Glutamatergic neuron (in vitro differentiated cells): Measurements from ENCODE around the gene MYO1D. TPM values are rescaled to one million over a fixed set of nuclear protein-coding genes. Genes with fewer than 3 reads are reported as not detected.
"Not testable (repeated sequence)": the region's sequence is repeated elsewhere in the genome, so short reads cannot be mapped to it uniquely, and the experiment has no call there.

Source experiments
- DNase-seq: peaks from one replicate; pipeline ENCODE4 v3.0.0; 2022
- H3K27ac Mint-ChIP-seq: one replicate; pipeline ENCODE4 v1.8.0; 2020; ENCODE audit warnings: mild to moderate bottlenecking, mixed read lengths, inconsistent platforms; ENCODE audit not compliant: unreplicated experiment
- H3K27me3 Mint-ChIP-seq: one replicate; pipeline ENCODE4 v1.8.0; 2020; ENCODE audit warnings: mild to moderate bottlenecking, moderate library complexity, mixed read lengths, inconsistent platforms; ENCODE audit not compliant: unreplicated experiment
- H3K36me3 Mint-ChIP-seq: one replicate; pipeline ENCODE4 v1.8.0; 2020; ENCODE audit warnings: mild to moderate bottlenecking, mixed read lengths, inconsistent platforms; ENCODE audit not compliant: unreplicated experiment
- H3K4me1 Mint-ChIP-seq: one replicate; pipeline ENCODE4 v1.8.0; 2020; ENCODE audit warnings: mild to moderate bottlenecking, low read depth, mixed read lengths, inconsistent platforms; ENCODE audit not compliant: unreplicated experiment
- H3K4me3 Mint-ChIP-seq: one replicate; pipeline ENCODE4 v1.8.0; 2020; ENCODE audit warnings: mild to moderate bottlenecking, mixed read lengths, inconsistent platforms; ENCODE audit not compliant: unreplicated experiment
- H3K9me3 Mint-ChIP-seq: one replicate; pipeline ENCODE4 v1.8.0; 2020; ENCODE audit warnings: mild to moderate bottlenecking, moderate library complexity, mixed read lengths, inconsistent platforms; ENCODE audit not compliant: unreplicated experiment
- CTCF ChIP-seq: fragments of 200-600 bp; sonication (generic); IDR thresholded peaks from one replicate; pipeline ENCODE4 v1.5.0; 2021; ENCODE audit not compliant: partially characterized antibody, unreplicated experiment
- total RNA-seq: library from RNA; stranded (reverse); fragmentation: NEBNext Ultra II Directional; extraction: Animal tissue kit (Norgen Biotek cat#: 25700); gene quantifications from one replicate; pipeline ENCODE4 v1.2.1, GENCODE V29; 2021; ENCODE audit not compliant: unreplicated experiment

The MYO1D gene
- total RNA-seq, 1 donor from 2014 or later, result 5.3 TPM

DNA sequence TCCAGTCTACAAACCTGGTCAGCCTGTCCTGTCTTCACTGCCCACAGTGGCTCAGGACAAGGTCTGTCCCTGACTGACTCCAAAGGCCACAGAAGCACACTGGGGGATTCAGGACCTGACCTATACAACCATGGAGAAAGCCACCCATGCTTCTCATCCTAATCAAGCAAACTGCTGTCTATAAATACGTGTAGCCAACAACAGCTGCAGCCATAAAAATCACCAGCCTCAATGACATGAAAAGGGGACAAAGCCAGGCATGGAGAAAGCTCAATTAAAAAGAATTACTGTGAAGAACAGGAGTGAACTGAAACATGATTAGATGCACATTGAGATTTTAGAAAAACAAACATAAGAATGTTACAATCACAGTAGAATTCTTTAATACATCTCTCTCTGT lies 220.0 kb downstream of the MYO1D start:
- Mint-ChIP-seq H3K27ac (no peak overlapping the region), H3K9me3 (no peaks in the 10 kb centered on the region), H3K4me1 (no peaks in the 10 kb centered on the region), H3K36me3 (no peaks in the 10 kb centered on the region), H3K4me3 (no peak overlapping the region), H3K27me3 (no peaks in the 10 kb centered on the region)
- no peak for TF ChIP-seq CTCF
- no peak for DNase-seq

DNA sequence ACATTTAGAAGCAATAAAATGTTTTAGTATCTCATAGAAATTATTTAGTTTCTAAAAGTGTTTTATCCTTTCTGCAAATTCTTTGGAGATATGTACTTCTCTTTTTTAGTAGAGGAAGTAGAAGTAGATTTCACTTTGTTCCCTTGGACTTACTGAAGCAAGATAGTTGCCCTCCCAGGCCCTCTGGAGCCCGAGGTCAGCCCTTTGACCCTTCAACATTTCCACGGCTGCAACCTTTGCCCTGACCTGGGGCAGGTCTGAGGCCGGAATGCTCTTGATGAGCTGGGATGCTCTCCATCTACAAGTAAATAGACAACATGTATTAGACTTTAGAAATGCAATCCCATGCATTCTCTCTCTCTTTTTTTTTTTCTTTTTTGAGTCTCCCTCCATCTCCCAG lies 222.6 kb downstream of the MYO1D start:
- Mint-ChIP-seq H3K27ac (no peak overlapping the region), H3K36me3 (peaks cover 9% of the 10 kb centered on the region), H3K4me1 (no peaks in the 10 kb centered on the region), H3K27me3 (no peaks in the 10 kb centered on the region), H3K4me3 (no peak overlapping the region), H3K9me3 (no peaks in the 10 kb centered on the region)
- no peak for DNase-seq
- no peak for TF ChIP-seq CTCF

GRCh38 chr17:32651084-32651483 lies 225.8 kb downstream of the MYO1D start:
- H3K27me3 Mint-ChIP-seq, result no peaks in the 10 kb centered on the region
- H3K36me3 Mint-ChIP-seq, result peaks cover 17% of the 10 kb centered on the region
- no peak overlapping the region for H3K27ac Mint-ChIP-seq
- no peak for DNase-seq
- no peak for TF ChIP-seq CTCF
- H3K4me1 Mint-ChIP-seq, result no peaks in the 10 kb centered on the region
- no peak overlapping the region for H3K4me3 Mint-ChIP-seq
- H3K9me3 Mint-ChIP-seq, result no peaks in the 10 kb centered on the region

GRCh38 chr17:32648450-32648849 lies 228.5 kb downstream of the MYO1D start:
- no peak for TF ChIP-seq CTCF
- H3K27me3 Mint-ChIP-seq, result peaks cover 2% of the 10 kb centered on the region
- H3K4me3 Mint-ChIP-seq, result no peak overlapping the region
- H3K36me3 Mint-ChIP-seq, result peaks cover 17% of the 10 kb centered on the region
- no peak for DNase-seq
- no peaks in the 10 kb centered on the region for H3K9me3 Mint-ChIP-seq
- no peaks in the 10 kb centered on the region for H3K4me1 Mint-ChIP-seq
- no peak overlapping the region for H3K27ac Mint-ChIP-seq

GRCh38 chr17:32646941-32647340 lies 230.0 kb downstream of the MYO1D start:
- H3K27ac Mint-ChIP-seq, result no peak overlapping the region
- H3K4me1 Mint-ChIP-seq, result no peaks in the 10 kb centered on the region

DNA sequence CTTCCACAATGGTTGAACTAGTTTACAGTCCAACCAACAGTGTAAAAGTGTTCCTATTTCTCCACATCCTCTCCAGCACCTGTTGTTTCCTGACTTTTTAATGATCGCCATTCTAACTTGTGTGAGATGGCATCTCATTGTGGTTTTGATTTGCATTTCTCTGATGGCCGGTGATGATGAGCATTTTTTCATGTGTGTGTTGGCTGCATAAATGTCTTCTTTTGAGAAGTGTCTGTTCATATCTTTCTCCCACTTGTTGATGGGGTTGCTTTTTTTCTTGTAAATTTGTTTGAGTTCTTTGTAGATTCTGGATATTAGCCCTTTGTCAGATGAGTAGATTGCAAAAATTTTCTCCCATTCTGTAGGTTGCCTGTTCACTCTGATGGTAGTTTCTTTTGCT lies 235.4 kb downstream of the MYO1D start:
- not testable (repeated sequence) for H3K4me3 Mint-ChIP-seq, H3K9me3 Mint-ChIP-seq, H3K4me1 Mint-ChIP-seq, H3K27ac Mint-ChIP-seq, H3K36me3 Mint-ChIP-seq, DNase-seq, H3K27me3 Mint-ChIP-seq

More at GRCh38 chr17:32646941-32647340, 230.0 kb downstream of the MYO1D start:
- Mint-ChIP-seq H3K27me3 (peaks cover 2% of the 10 kb centered on the region), H3K4me3 (no peak overlapping the region), H3K36me3 (peaks cover 17% of the 10 kb centered on the region), H3K9me3 (no peaks in the 10 kb centered on the region)
- no peak for TF ChIP-seq CTCF
- no peak for DNase-seq
